ENCODE results near the gene KRTAP12-2.

GRCh38 chr21:44687671-44688070 lies 20.9 kb upstream of the KRTAP12-2 start:
- TF ChIP-seq CTCF (IDR thresholded peaks at IDR 0.05) (no peak), POLR2A (IDR thresholded peaks at IDR 0.05) (no peak), EP300 (IDR thresholded peaks at IDR 0.05) (no peak)
